AG04450 (cell line): ENCODE results near the gene GCN1. TPM values are rescaled to one million over a fixed set of nuclear protein-coding genes. Genes with fewer than 3 reads are reported as not detected.
"Not testable (repeated sequence)": the region's sequence is repeated elsewhere in the genome, so short reads cannot be mapped to it uniquely, and the experiment has no call there.

Source experiments
- CTCF ChIA-PET: fragments of 300-600, 350-600 bp; formaldehyde crosslinking; extraction: SDS; loops from one replicate; lab custom pipeline; 2022; ENCODE audit warnings: antibody characterized with exemption, inconsistent platforms; lab: Charles Lee
- POLR2A ChIA-PET: fragments of 350-600 bp; formaldehyde crosslinking; extraction: SDS; loops from one replicate; lab custom pipeline; 2021; ENCODE audit warnings: antibody characterized with exemption, inconsistent platforms; lab: Yijun Ruan, JAX
- DNase-seq: peaks from one replicate; pipeline ENCODE4 v3.0.0-alpha.2; 2011; ENCODE audit warnings: low read depth, low spot score
- H3K27ac ChIP-seq: one replicate; pipeline ENCODE4 v1.5.1; 2012; ENCODE audit warnings: low read depth, low read length, control low read depth
- H3K27me3 ChIP-seq: one replicate; pipeline ENCODE4 v1.6.0; 2012; ENCODE audit warnings: low read length; ENCODE audit not compliant: control insufficient read depth, insufficient read depth
- H3K4me3 ChIP-seq: 2 replicates; pipeline ENCODE4 v1.5.1; 2011; ENCODE audit warnings: mild to moderate bottlenecking, low read depth, low read length, control low read depth
- H3K9me3 ChIP-seq: 2 replicates; pipeline ENCODE4 v1.5.1; 2012; ENCODE audit warnings: low read length; ENCODE audit not compliant: control insufficient read depth, insufficient read depth
- polyA plus RNA-seq: library from polyadenylated mRNA; depleted of rRNA; stranded (reverse); fragments of >200 nt; gene quantifications from 2 replicates; pipeline ENCODE4 v1.2.3, GENCODE V29; 2011
- TF ChIP-seq, protein P1 (sequence below): IDR thresholded peaks from 2 replicates; pipeline ENCODE4 v1.5.1; 2011; ENCODE audit warnings: low read depth, low read length, control low read depth, inconsistent platforms

GCN1 gene
- polyA plus RNA-seq, 1 experiment, result 44.5 TPM

DNA sequence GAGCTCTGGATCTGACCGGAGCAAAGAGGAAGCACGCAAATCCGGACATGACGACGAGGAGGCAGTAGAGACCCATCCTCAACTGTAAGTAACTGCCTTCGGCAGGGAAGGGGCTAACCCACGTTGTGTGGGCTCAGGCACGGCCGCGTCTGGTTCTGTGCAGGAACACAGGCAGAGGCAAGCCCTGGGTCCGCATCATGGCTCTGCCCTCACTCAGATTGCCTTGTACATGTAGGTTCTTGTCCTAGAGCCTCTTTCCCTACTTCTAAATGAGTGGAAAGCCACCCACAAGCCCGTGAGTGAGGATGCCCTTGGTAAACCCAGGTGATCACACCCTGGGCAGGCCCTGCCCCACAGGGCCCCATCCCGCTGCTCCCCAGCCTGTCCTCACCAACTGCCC is 15.3 kb upstream of the GCN1 start:
- Histone ChIP-seq H3K4me3 (no peak overlapping the region), H3K27ac (no peak overlapping the region), H3K27me3 (no peaks in the 10 kb centered on the region), H3K9me3 (no peaks in the 10 kb centered on the region; the same call in 1 of the 2 replicates)
- ChIA-PET CTCF (interaction anchor here (0.7 to 1.4 kb wide), 2 partner anchors 9 to 19 kb away, joined by 3 to 5 read pairs; no protein-coding TSS in a partner anchor), POLR2A (interaction anchor here (1.2 kb wide), 1 partner anchor 9 kb away, joined by 7 read pairs; the partner anchor contains the start of gene RPLP0)
- TF ChIP-seq, protein P1, sequence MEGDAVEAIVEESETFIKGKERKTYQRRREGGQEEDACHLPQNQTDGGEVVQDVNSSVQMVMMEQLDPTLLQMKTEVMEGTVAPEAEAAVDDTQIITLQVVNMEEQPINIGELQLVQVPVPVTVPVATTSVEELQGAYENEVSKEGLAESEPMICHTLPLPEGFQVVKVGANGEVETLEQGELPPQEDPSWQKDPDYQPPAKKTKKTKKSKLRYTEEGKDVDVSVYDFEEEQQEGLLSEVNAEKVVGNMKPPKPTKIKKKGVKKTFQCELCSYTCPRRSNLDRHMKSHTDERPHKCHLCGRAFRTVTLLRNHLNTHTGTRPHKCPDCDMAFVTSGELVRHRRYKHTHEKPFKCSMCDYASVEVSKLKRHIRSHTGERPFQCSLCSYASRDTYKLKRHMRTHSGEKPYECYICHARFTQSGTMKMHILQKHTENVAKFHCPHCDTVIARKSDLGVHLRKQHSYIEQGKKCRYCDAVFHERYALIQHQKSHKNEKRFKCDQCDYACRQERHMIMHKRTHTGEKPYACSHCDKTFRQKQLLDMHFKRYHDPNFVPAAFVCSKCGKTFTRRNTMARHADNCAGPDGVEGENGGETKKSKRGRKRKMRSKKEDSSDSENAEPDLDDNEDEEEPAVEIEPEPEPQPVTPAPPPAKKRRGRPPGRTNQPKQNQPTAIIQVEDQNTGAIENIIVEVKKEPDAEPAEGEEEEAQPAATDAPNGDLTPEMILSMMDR, result no peak
- DNase-seq, result no peak

DNA sequence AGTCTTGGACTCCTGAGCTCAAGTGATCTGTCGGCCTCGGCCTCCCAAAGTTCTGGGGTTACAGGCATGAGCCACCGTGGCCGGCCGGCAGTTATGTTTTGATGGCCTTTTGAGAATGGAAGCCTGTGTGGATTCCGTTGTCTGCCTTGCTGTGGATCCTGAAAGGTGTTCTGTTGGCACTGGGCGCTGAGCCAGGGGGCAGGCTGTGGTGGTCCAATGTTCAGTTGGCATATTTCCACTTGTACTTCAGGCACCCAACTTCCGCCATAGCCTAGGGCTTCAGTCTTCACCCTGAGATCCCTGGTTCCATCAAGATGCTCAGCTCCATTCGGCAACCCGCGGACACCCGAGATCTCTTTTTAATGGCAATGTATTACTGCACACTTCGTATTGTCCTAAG is 12.7 kb upstream of the GCN1 start:
- no peak for DNase-seq
- CTCF ChIA-PET, result interaction anchor here (1.0 kb wide), 2 partner anchors 22 to 58 kb away, joined by 3 to 4 read pairs; partner anchors contain the start of gene PXN
- Histone ChIP-seq H3K27ac (no peak overlapping the region), H3K4me3 (no peak overlapping the region), H3K9me3 (no peaks in the 10 kb centered on the region; the same call in 1 of the 2 replicates), H3K27me3 (no peaks in the 10 kb centered on the region)
- TF ChIP-seq, protein P1, result no peak
- POLR2A ChIA-PET, result no interaction called here

DNA sequence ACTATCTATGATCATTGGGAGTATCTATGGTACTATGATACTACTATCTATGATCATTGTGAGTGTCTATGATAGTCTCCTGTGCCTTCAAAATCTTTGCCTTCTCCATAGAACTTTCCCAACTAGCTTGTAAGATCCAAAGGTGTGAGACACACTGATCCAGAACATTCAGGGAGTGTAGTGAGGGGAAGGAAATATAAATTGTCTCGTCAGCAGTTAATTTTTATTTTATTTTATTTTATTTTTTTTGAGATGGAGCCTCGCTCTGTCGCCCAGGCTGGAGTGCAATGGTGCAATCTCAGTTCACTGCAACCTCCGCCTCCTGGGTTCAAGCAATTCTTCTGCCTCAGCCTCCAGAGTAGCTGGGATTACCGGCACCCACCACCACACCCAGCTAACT is 12.3 kb upstream of the GCN1 start:
- DNase-seq, H3K27me3 ChIP-seq, H3K4me3 ChIP-seq, H3K9me3 ChIP-seq, H3K27ac ChIP-seq: not testable (repeated sequence)
- CTCF ChIA-PET, result interaction anchor here (1.0 kb wide), 2 partner anchors 23 to 59 kb away, joined by 3 to 4 read pairs; partner anchors contain the start of gene PXN
- POLR2A ChIA-PET, result interaction anchor here (0.6 kb wide), 1 partner anchor 91 kb away, joined by 3 read pairs; no protein-coding TSS in a partner anchor

DNA sequence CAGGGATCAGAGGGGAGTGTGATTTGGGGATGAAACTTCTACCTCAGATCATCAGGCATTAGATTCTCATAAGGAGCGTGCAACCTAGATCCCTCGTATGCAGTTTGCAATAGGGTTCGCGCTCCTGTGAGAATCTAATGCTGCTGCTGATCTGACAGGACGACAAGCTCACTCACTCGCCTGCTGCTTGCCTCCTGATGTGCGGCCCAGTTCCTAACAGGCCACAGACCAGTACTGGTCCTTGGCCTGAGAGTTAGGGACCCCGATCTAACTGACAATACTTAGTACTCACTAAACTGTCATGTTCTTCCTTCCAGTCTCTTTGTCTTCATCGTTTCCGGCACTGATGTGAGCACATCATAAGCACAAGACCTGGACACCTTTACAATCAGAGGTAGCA is 11.7 kb upstream of the GCN1 start:
- Histone ChIP-seq H3K4me3 (no peak overlapping the region), H3K27ac (no peak overlapping the region), H3K27me3 (no peaks in the 10 kb centered on the region), H3K9me3 (no peaks in the 10 kb centered on the region; the same call in 1 of the 2 replicates)
- TF ChIP-seq, protein P1, result no peak
- no peak for DNase-seq
- ChIA-PET CTCF (no interaction called here), POLR2A (interaction anchor here (0.6 kb wide), 1 partner anchor 90 kb away, joined by 3 read pairs; no protein-coding TSS in a partner anchor)

DNA sequence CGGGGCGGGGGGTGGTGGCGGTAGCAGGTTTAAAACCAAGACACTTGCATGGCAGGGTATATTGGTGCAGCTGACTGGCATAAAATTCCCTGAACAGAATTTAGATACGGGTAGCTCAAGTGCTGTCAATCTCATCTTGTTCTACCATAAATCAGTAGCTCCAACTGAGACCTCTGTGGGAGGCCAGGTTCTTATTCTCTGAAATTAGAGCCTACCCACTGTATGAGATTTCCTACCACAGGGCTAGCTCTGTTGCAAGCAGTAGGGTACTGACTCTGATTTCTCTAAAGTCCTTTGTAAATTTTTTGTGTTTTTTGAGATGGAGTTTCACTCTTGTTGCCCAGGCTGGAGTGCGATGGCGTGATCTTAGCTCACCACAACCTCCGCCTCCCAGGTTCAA is 9.7 kb upstream of the GCN1 start:
- TF ChIP-seq, protein P1, result no peak
- H3K27ac ChIP-seq, result no peak overlapping the region
- no peak for DNase-seq
- no peaks in the 10 kb centered on the region for H3K27me3 ChIP-seq
- ChIA-PET POLR2A (interaction anchor here (0.7 kb wide), 1 partner anchor 87 kb away, joined by 3 read pairs; no protein-coding TSS in a partner anchor), CTCF (interaction anchor here (6.0 kb wide), 1 partner anchor 60 kb away, joined by 62 read pairs; the partner anchor contains the start of gene PXN)
- H3K4me3 ChIP-seq, result no peak overlapping the region
- H3K9me3 ChIP-seq, result peaks cover 4% of the 10 kb centered on the region; the same call in 1 of the 2 replicates
